T-helper 9 cell (primary cell): Measurements from ENCODE around the gene ANGPTL8.

Source experiments
- DNase-seq: peaks from one replicate; pipeline ENCODE4 v3.0.0-alpha.2; 2020

The ANGPTL8 gene

DNA sequence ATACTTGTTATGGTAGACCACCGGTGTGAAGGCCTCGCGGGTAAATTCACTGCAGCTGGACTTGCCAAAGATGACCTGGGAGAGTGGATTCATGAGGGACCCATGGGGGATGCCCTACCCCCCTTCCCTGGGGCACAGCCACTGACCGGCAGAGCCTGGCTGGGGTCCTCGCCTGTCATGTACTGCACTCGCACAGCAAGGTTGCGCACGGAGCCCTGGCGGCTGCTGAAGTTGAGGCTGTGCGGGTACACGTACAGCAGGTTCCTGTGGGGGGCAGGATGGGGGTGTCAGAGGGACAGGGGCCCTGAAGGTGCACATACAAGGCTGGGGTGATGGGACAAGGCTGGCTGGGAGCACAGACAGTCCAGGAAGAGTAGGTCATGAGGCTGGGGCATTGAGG is 1.4 kb upstream of the ANGPTL8 start:
- DNase-seq, result no peak

GRCh38 chr19:11238781-11239376 is 540 bp upstream of the ANGPTL8 start:
- DNase-seq, result no peak

DNA sequence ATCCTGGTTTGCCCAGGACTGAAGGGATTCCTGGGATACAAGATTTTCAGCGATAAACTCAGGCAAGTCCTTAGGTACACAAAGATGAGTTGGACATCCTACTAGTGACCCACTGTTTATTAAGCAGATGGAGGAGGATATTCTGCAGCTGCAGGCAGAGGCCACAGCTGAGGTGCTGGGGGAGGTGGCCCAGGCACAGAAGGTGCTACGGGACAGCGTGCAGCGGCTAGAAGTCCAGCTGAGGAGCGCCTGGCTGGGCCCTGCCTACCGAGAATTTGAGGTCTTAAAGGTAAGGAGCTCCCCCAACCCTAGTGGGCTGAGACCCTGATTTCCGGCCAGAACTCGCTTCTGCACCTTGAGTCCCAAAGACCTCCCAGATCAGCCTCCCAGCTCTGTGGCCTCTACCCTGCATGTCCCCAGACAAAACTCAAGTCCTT is 607 bp downstream of the ANGPTL8 start:
- DNase-seq, result no peak

DNA sequence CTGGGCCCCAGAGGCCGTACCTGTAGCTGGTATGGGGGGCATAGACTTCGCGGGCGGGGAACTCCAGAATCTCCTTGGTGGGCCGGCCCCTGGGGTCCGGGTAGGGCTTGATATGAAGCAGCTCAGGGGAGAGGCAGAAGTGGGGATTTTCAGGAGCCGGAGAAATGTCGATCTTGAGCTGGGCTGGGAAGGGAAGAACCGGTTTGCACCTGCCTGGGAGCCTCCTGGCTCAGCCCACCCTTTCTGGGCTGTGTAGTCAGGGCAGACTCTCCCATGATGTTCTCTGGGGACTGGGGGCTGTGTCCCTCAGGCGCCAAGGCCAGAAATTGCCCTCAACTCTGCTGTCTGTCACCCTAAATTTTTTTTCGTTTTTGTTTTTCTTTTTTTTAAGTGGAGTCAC is 2.6 kb downstream of the ANGPTL8 start:
- no peak for DNase-seq

DNA sequence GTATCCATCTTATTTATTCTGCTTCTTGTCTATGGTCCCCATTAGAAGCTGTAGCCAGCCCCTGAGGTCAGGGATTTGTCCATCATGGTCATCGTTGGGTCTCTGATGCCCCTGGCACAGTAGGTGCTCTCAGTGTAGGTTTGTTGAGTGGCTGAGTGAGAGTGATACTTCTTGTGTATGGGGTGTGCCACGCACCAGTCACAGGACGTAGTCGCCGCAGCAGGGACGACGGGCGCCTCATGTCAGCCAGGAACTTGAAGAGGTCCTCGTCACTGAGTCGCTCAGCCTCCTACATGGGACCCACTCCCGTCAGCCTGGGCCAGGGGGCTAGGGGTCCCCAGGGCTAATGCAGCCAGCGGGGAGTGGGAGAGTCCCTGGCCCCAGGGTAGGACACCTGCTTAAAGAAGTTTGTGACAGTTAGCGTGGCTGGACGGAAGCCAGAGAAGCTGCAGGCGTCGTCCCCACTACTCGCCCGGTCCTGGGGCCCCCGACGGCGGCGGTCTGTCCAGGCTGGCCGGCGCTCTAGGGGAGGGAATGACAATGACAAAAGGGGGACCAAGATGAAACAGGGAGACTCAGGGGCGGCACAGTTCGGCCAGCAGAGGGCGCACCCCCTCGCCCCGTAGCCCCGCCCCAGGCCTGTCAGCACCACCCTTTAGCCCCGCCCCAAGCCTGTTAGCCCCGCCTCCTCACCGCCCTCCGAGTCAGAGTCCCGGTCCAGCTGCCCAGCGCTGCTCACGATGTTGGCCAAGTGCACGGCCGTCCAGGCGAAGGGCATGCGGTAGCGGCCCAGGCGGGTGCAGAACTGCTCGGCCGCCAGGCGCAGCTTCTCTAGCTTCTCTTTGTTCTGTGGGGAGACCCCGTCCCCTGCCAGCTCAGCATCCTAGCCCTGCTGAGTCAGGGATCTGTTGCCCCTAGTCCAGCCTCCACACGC is 3.7 kb downstream of the ANGPTL8 start:
- peak; percentile 83 for DNase-seq

DNA sequence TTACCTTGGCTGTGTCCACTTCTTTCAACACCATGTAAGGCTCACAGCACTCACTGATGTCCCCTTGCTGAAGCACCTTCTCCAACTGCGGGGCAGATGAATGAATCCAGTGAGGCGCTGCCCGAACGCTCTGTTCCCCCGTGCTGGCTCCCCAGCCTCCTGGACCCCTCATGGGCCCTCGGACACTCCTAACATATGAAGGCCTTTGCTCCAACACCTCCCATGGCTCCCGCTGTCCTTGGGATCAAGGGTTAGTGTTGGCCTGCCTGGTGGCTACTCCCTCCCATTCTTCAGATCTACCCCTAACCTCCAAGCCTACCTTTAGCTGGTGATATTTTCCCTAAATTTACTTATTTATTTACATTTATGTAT is 4.4 kb downstream of the ANGPTL8 start:
- DNase-seq, result no peak

DNA sequence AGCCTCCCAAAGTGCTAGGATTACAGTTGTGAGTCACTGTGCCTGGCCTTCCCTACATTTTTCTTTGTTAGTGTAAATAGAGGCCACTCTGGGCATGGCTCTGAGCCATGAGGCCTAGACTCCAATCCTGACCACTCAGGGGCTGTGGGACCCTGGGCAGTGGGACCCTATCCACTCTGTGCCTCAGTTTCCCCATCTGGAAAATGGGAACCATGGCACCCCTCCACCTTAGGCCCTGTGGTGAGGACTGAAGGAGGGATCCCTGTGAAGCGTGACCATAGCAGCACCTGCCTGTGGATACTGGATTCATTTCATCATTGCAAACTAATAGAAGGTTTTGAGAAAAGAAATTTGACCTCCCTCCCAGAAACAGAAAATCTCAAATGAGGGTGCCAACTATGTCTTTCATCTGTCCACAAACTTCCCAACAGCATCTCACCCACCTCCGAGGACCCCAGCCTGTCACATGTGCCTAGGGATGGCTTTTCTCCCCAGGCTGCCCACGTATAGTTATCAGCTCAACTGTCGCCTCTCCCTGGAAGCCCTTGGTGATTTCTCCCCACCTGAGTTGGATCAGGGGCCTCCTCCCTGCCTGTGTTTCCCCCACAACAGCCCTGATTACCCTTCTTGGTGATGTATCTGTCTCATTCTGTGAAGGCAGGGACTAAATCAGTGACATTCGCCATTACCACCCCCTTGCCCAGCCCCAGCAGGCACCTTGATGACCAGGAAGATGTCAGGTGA is 5.6 kb downstream of the ANGPTL8 start:
- DNase-seq, result no peak

GRCh38 chr19:11246941-11247340 is 7.5 kb downstream of the ANGPTL8 start:
- DNase-seq, result no peak

DNA sequence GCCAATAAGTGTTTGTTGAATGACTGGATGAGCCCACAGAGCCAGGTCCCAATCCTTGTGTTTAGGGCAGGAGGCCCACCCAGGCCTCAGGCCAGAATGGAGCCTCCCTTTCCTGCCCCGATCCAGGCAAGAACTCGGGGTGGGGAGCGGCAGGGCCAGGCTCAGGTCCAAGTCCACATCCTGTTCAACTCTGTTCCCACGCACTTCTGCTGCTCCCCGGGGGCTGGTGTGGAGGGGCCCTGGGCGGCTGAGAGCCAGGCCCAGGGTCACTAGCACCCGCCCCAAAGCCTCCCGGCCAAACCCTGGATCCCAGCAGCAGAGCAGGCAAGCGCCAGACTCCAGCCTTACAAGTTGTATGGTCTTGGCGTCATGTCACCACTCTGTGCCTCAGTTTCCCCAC is 8.0 kb downstream of the ANGPTL8 start:
- DNase-seq, result no peak

- no peak for DNase-seq
These were observed 8.5 kb downstream of the ANGPTL8 start for GRCh38 chr19:11247934-11248333.

- DNase-seq, result no peak
These were observed 9.4 kb downstream of the ANGPTL8 start for GRCh38 chr19:11248852-11249251.

- no peak for DNase-seq
These were observed 11.8 kb downstream of the ANGPTL8 start for GRCh38 chr19:11251217-11251616.

DNA sequence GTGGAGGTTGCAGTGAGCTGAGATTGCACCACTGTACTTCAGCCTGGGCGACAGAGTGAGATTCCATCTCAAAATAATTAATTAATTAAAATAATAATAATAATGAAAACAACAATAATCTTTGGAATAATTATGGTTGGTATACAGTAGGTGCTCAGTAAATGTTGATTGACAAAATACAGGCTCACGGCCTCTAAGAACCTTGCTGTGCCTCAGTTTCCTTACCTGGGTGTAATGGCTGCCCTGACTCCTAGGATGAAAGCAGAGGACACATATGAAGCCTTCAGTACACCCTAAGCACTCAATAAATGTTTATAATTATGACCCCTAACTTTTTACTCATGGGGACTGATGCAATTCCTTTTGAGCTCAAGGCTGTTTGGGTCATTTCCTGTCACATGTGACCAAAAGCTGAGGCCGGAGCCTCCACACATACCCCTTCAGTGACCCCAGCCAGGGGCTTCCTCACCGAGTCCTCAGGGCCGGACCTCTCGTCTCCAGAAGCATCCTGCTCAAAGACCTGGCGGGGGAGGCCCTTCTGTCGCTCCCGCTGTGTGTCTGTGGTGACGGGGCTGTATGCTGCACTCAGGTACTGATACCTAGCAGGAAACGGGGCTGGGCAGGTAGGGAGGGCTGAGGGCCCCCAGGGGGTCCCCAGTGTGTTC is 12.4 kb downstream of the ANGPTL8 start:
- no peak for DNase-seq

GRCh38 chr19:11252665-11253355 is 13.4 kb downstream of the ANGPTL8 start:
- no peak for DNase-seq

DNA sequence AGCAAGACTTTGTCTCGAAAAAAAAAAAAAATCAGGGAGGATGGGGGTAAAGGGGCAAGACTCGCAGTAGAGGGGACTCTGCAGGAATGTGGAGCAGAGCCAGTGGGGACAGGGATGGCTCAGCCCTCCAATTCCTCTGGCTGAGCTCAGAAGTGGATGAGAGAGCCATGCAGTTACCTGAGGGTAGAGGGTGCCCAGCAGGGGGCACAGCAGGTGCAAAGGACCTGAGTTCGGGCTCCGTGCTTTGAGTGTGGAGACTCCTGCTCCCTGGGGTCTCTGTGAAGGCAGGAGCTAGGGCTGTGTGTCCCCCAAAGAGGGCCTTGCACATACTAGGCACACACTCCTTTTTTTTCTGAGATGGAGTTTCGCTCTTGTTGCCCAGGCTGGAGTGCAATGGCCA is 15.2 kb downstream of the ANGPTL8 start:
- DNase-seq, result no peak

DNA sequence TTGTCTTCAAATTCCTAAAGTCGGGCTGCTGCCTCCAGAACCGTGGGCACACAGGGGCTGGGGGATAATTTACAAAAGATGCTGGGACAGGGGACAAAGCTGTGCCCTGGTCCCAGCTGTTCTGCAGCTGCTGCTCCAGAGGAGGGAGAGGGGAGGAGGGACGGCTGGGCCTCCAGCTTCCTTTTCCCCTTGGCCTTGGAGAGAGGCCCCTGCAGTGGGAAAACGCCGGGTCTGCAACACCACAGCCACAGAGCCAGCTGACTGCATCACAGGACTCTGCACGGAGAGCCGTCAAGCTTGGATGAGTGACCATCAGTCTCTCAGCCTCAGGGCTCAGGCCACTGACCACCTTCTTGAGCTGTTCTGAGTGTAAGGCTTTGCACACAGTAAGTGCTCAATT is 16.8 kb downstream of the ANGPTL8 start:
- no peak for DNase-seq

DNA sequence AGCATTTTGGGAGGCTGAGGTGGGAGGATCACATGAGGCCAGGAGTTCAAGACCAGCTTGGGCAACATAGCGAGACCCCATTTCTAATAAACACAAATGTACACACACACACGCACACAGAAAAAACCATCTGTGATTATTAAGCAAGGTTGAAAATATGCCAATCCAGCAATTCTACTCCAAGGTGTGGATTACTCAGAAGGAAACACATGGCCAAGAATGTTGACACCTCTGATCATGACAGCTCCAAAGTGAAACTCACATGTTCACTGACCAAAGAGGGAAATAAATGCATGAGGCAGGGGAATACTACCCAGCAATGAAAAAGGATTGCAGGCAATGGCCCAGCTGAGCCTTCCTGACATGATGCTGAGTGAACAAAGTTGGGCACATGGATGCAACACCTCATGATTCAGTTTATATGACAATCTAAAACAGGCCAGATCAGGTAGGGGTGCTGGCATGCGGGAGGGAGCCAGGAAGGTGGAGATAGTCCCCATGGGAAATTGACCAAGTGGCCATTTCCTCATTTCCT is 18.5 kb downstream of the ANGPTL8 start:
- DNase-seq, result no peak

- DNase-seq, result no peak
These were observed 21.6 kb downstream of the ANGPTL8 start for GRCh38 chr19:11260996-11261395.

- DNase-seq, result no peak
These were observed 22.1 kb downstream of the ANGPTL8 start for GRCh38 chr19:11261431-11261970.

- DNase-seq, result no peak
These were observed 22.8 kb downstream of the ANGPTL8 start, which contains the start of gene DOCK6 for GRCh38 chr19:11261971-11262839. Gene DOCK6 (minus strand): TSS chr19:11262524. CDS start chr19:11262440, 84 bp downstream.

DNA sequence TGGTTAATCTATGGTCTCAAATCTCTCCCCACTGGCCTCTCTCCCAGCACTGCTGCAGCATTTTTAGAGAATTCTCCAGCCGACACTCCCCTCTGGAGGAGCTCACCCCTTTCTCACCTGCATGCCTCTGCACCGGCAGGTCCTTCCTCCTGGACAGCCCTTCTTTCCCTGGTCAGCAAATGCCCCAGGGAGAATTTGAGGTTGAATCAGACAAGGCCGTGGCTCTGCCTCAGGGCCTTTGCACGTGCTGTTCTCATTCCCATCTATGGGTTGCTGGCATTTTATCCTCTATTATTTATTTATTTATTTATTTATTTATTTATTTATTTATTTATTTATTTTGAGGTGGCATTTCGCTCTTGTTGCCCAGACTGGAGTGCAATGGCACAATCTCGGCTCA is 24.3 kb downstream of the ANGPTL8 start:
- no peak for DNase-seq
